Omental fat pad (tissue), 4 donors: ENCODE measurements around the gene MUC22. TPM values are rescaled to one million over a fixed set of nuclear protein-coding genes. Genes with fewer than 3 reads are reported as not detected.
"Not testable (repeated sequence)": the region's sequence is repeated elsewhere in the genome, so short reads cannot be mapped to it uniquely, and the experiment has no call there.

Experiments used
- ATAC-seq: fragments of 150-250 bp; one replicate; pipeline ENCODE4 v1.9.1; 2016; ENCODE audit warnings: mild to moderate bottlenecking, moderate library complexity; ENCODE audit not compliant: low FRiP score
- DNase-seq: peaks from one replicate; pipeline ENCODE4 v3.0.0-alpha.2; 2019; ENCODE audit warnings: low spot score
- total RNA-seq, 4 donors: library from RNA; depleted of rRNA; stranded (reverse); fragments of >200 nt; gene quantifications; one replicate each; pipeline ENCODE4 v1.1.0, GENCODE V29; 2016
- TF ChIP-seq, protein P1 (sequence below), 3 donors: fragments of 450-650 bp; IDR thresholded peaks; one replicate each; pipeline ENCODE4 v1.5.1; 2016 to 2017; ENCODE audit warnings: antibody characterized with exemption in 3 of 3, mild to moderate bottlenecking in 3 of 3, moderate library complexity in 2 of 3

Gene MUC22
- total RNA-seq, 4 donors from 2014 or later: not detected

DNA sequence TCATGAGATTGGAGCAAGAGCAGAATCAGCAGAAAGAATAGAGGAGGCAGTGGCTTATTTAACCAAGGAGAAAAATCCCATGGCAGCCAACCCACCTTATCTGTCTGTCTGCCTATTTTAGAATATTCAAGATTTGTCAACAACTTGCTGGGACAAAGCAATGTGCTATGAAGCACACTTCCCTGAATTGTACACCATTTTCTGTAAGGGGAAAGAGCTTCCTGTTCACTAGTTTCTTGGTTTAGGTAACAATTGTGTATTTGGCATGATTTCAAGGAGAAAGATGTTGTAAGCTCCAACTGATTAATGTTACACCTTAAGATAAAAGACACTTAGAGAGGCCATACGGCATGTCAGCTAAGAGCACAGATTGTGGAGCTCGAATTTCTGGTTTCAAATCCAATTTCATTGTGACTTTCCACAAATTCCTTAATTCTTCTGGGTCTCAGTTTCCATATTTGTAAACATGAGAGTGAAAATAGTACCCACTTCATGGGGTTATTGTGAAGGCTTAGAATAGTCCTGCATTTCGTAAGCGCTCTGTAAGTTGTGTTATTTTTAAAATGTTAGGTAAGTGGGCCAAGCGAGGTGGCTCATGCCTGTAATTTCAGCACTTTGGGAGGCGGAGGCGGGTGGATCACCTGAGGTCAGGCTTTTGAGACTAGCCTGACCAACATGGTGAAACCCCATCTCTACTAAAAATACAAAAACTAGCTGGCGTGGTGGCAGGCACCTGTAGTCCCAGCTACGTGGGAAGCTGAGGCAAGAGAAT, 4.8 kb upstream of the MUC22 start:
- TF ChIP-seq, protein P1, sequence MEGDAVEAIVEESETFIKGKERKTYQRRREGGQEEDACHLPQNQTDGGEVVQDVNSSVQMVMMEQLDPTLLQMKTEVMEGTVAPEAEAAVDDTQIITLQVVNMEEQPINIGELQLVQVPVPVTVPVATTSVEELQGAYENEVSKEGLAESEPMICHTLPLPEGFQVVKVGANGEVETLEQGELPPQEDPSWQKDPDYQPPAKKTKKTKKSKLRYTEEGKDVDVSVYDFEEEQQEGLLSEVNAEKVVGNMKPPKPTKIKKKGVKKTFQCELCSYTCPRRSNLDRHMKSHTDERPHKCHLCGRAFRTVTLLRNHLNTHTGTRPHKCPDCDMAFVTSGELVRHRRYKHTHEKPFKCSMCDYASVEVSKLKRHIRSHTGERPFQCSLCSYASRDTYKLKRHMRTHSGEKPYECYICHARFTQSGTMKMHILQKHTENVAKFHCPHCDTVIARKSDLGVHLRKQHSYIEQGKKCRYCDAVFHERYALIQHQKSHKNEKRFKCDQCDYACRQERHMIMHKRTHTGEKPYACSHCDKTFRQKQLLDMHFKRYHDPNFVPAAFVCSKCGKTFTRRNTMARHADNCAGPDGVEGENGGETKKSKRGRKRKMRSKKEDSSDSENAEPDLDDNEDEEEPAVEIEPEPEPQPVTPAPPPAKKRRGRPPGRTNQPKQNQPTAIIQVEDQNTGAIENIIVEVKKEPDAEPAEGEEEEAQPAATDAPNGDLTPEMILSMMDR (IDR thresholded peaks at IDR 0.05): no peak
- ATAC-seq (peak; percentile 26), DNase-seq (no peak)

DNA sequence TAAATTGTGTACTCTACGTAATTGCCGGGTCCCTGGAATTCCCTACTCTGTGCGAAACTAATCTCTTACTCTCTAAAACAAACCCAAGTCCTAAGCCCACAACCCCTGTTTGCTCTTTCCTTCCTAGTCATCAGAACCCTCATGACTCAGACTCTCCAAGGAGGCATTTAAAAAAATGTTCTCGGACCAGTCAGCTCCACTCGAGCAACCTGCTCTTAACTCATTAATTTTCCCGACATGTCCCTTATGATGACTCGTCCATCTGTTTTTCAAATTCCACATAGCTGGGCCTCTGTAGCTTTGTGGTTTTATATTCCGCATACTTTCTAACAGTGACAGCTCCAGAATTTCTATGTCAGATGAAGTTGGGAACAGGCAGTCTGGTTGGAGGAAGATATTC, 2.6 kb upstream of the MUC22 start:
- TF ChIP-seq, protein P1 (IDR thresholded peaks at IDR 0.05): no peak
- DNase-seq (no peak), ATAC-seq (peak; percentile 52)

DNA sequence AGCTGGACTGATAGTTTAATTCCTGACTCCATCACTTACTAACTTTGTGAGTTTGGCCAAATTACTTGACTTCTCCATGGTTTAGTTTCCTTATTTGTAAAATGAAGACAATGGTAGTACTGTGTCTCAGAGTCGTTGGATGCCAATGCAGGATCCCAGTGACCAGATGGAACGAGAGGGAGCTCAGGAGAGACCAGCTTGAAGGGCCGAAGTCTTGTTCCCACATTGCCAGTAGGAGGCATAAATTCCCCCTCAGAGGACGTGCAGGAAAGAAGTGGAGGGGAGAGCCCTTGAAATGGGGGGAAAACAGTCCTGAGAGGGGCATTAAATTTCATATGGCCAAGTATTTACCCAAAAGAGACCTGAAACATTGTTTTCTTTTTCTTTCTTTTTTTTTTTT, 2.1 kb upstream of the MUC22 start:
- no peak for DNase-seq
- TF ChIP-seq, protein P1 (IDR thresholded peaks at IDR 0.05): no peak
- ATAC-seq: no peak

DNA sequence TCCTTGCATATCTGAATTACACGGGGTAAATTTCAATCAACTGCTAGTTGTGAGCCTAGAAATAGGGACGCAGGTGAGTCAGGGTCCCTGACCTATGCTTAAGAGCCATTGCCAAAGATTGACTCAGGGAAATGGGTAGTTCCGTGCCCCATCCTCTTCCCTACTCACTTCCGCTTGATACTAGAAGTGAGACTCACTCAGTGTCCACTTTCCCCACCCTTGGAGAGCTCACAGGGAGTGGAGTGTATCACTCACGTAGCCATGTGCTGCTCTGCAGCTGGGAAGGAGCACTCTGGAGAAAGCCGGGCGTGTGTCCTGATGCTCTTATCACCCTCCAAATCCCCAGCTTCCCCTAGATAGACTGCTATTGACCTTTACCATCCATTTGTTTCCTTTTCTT, 543 bp upstream of the MUC22 start:
- ATAC-seq (no peak), DNase-seq (no peak)
- TF ChIP-seq, protein P1 (IDR thresholded peaks at IDR 0.05): no peak

DNA sequence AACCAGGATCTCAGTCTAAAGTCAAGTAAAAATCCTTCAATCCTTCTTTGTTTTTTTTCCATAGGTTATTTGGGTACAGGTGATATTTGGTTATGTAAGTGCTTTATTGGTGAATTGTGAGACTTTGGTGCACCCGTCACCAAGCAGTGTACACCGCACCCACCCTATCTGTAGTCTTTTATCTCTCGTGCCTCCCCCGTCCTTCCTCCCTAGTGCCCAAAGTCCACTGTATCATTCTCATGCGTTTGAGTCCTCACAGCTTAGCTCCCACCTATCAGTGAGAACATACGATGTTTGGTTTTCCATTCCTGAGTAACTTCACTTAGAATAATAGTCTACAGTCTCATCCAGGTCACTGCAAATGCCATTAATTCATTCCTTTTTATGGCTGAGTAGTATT, 879 bp downstream of the MUC22 start:
- no peak for DNase-seq
- TF ChIP-seq, protein P1 (IDR thresholded peaks at IDR 0.05): no peak

DNA sequence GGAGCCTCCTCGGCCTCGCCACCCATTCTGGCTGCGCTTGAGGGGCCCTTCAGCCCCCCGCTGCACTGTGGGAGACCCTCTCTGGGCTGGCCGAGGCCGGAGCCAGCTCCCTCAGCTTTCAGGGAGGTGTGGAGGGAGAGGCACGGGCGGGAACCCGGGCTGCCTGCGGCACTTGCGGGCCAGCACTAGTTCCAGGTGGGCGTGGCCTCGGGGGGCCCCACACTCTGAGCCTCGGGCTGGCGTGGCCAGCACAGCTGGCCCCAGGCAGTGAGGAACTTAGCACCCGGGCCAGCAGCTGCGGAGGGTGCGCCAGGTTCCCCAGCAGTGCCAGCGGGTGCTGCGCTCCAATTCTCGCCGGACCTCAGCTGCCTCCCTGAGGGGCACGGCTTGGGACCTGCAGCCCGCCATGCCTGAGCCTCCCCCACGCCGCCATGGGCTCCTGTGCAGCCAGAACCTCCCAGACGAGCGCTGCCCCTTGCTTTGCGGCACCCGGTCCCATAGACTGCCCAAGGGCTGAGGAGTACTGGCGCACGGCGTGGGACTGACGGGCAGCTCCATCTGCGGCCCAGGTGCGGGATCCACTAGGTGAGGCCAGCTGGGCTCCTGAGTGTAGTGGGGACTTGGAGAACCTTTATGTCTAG, 6.5 kb downstream of the MUC22 start:
- no peak for DNase-seq
- TF ChIP-seq, protein P1 (IDR thresholded peaks at IDR 0.05): no peak
- ATAC-seq: no peak

More for the DNA sequence above, 879 bp downstream of the MUC22 start:
- ATAC-seq: no peak

DNA sequence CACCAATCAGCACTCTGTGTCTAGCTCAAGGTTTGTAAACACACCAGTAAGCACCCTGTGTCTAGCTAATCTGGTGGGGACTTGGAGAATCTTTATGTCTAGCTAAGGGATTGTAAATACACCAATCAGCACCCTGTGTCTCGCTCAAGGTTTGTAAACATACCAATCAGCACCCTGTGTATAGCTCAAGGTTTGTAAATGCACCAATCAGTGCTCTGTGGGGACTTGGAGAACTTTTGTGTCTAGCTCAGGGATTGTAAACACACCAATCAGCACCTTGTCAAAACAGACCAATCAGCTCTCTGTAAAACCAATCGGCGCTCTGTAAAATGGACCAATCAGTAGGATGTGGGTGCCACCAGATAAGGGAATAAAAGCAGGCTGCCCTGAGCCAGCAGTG, 7.2 kb downstream of the MUC22 start:
- not testable (repeated sequence) for DNase-seq, ATAC-seq
